ENCODE results near the gene ZNF423.

ZNF423 gene

GRCh38 chr16:49660626-49661025, 195.3 kb downstream of the ZNF423 start:
- DNase-seq = no peak

DNA sequence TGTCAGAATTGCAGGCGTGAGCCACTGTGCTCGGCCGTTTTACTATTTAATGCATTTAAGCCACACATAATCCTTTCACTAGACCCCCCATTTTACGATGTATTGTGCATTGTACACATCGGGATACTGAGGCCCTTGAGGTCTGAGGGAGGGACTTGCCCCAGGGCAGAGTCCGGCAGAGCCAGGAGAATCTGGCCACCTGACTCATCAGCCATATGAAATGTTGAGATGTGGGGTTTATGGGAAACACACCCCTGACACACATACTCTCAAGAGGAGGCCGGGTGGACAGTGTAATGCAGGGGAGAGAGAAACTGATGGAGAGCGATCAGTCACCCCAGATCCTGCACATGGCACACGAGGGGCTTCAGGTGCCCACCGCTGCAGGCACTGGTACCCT, 196.6 kb downstream of the ZNF423 start:
- DNase-seq = no peak

- DNase-seq = peak; percentile 69
These were observed 197.4 kb downstream of the ZNF423 start for GRCh38 chr16:49658531-49658930.

DNA sequence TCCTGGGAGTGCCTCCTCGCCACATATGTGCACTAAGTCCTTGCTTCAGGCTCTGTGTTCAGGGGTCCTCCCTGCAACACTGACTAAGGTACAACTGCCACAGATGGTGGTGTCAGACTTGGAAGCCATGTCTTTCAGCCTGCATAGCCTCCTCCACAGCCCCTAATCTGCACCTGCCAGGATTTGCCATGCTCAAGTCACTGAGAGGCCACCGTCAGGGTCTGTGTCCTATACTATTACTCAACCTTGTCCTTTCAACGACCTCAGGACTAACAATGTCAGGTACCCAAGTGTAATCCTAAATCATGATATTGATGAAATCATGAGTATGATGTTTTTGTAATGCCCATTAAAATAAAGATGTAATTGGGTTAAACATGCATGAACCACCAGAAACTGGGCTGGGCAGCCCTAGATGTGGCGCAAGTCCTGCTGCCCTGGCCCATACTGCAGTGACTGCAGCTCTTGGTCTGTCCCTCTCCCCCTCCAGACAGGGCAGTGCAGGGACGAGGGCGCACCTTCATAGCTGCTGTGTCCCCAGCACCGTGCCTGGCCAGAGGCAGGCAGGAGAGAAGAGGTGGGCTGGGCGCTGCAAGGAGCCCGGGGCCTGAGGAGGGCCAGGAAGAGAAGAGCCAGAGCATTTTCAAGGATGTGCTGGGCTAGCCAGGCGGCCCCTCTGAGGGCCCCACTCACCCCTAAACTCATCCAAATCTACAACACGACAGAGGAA, 198.0 kb downstream of the ZNF423 start:
- DNase-seq = no peak

GRCh38 chr16:49654425-49654824, 201.5 kb downstream of the ZNF423 start:
- DNase-seq = no peak

GRCh38 chr16:49653577-49653976, 202.3 kb downstream of the ZNF423 start:
- no peak for DNase-seq

DNA sequence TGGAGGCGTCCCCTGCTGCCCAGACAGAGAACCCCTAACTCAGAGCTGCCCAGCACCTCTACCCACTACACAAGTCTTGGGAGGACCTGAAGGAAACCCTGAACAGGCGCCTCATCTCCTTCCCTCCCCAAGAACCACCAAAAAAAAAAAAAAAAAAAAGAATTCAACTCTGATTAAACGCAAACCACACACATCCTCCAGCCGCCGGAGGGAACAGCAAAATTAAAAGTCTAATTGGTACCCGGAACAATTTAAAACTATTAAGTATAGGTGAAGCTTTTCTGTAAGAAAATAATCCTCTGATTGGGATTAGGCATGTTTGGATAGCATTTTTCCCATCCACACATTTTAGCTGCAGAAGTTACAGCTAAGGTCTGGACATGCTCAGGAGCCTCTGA, 202.7 kb downstream of the ZNF423 start:
- DNase-seq = no peak

DNA sequence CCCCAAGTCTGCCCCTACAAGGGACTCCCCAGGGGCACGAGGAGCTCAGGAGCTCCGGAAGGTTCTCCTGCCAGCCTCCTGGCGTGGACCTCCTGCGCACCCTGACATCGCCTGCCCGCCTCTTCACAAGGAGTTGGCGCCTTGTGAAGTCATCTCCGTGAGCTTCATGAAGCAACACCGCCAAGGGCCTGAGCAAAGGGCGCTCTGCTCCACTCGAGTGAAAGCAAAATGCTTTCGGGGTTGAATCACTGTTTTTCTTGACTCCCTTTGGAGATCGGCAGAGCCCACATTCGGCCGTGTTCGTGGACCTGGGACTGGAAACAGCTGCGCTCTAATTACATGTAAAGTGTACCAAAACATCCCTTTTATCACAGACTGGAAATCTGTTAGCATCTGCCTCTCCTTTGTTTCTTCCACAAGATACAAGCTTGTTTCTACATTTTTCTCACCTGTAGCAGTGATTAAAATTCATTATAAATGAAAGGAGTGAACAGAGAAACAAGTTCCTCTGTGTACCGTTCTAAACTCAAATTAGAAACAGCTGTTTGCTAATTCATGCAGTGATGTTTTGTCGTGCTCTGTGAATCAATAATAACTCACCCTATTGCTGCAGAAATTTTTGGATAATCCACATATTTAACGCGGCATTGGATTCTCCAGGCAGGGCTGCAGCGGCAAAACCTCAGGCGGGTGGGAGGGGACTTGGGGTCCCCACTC, 203.3 kb downstream of the ZNF423 start:
- no peak for DNase-seq

- DNase-seq = no peak
These were observed 203.9 kb downstream of the ZNF423 start for GRCh38 chr16:49651996-49652395.

- DNase-seq = no peak
These were observed 204.7 kb downstream of the ZNF423 start for GRCh38 chr16:49651226-49651625.

GRCh38 chr16:49650603-49651002, 205.3 kb downstream of the ZNF423 start:
- no peak for DNase-seq

DNA sequence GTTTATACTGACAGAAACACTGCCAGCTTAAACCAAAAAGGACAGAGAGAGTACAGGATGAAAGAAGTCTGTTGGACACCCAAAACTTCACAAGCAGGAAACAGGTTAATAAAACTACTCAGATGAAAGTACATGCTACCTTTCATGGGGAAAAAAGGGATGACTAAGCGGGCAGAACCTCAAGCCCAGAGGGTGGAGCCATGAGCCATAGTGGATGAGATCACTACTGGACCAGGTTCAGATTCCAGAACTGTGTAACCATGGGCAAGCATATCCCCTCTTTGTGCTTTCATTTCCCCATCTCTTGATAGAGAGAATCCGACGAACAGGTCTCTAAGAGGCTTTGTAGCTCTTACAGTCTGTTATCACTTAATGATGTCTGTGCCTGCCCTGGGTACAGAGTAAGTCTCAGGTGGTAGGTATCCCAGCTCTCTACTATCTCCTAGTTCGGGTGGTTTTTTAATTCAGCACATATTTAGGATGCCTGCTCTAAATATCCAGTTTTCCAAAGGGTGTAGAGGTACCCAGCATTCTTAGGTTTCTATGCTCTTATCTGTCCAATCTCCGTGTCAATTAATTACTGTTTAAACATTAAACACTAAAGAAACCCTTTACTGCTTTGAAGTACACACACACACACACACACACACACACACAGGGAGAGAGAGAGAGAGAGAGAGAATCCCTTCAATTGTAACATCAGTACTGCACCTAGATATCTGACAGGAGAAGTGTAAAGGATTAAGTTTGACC, 206.7 kb downstream of the ZNF423 start:
- no peak for DNase-seq

DNA sequence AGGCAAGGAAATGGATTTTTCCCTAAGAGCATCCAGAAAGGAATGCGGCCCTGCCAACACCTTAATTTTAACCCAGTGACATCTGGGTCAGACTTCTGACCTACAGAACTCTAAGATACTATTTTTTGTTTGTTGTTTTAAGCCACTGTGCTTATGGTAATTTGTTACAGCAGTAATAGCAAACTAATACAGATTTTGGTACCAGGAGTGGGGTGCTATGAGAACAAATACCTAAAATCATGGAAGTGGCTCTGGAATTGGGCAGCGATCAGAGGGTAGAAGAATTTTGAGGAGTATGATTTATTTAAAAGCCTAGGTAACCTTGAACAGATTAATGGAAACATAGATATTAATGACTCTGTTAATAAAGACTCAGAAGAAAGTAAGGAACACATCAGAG, 208.2 kb downstream of the ZNF423 start:
- no peak for DNase-seq

DNA sequence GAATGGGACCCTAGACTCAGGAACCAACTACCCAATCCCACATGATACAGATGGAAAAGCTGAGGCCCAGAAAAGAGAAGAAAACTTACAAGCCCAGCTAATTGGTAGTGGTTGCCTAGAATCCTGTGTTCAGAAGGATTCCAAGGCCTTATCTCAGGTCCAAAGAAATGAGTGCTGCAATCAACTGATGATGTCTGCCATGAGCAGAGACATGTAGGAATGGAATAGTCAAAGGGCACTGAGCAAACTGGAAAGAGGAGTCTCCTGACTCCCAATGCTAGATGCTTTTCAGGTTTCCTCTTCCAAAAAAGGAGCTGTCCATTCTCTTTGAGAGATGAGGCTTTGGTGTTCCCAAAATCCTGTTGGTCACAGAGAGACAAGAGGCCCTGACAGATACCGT, 210.6 kb downstream of the ZNF423 start:
- DNase-seq = no peak

DNA sequence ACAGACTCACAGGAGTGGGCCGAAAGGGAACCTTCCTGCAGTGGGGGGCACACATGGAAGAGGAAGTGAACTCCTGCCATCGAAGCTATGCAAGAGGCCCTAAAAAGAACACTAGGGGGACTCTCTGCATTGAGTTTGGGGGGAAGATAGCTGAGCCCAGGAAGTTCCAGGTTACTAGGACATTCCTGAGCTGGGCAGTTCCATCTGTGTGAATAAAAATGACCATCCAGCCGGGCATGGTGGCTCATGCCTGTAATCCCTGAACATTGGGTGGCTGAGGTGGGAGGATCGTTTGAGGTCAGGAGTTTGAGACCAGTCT, 211.8 kb downstream of the ZNF423 start:
- no peak for DNase-seq

DNA sequence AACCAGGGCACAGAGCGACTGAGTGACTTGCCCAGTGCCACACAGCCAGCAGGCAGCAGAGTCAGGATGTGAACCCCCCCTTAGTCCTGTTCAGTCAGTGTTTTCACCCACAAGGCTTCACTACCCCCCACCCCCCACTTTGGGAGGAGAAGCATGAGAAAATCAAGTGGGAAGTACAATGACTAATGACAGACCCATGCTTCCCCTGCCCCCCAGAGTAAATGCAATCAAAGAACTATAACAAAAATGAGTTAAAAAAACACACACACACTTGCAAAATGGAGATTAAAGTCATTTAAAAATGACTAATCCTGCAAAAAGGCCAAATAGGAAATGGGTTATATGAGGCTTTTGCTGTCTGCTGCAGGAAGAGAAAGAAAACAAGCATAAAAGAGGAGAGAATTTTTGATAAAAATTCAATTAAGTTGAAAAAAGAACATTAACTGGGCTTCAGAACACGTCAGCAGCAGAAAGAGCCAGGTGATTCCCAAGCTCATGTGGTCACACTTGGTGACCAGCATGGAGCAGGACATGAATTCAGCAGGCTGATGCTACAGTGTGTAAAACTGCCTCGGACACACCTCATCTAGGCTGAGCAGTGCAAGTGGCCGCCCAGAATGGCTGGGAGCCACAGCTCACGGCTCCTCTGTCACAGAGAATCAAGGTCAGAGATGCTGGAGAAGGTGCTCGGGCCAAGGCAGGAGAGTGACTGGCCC, 212.3 kb downstream of the ZNF423 start:
- no peak for DNase-seq

DNA sequence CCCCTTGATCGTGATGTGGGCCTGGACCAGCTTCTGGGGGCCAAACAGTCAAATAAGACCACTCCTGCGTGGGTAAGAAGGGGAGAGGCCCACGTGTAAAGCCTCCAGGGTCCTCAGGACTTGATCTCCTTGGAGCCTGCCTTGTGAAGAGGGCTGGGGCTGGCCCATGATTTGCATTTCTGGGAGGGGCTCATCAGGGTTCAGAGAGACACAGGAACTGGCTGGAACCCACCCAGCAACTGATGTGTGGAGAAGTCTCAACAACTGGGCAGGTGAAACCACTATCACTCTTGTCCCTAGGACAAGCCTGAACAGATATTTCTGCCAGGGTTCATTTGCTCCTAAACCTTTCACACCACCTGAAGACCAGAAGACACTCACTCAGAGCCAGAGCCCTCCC, 214.7 kb downstream of the ZNF423 start:
- no peak for DNase-seq

DNA sequence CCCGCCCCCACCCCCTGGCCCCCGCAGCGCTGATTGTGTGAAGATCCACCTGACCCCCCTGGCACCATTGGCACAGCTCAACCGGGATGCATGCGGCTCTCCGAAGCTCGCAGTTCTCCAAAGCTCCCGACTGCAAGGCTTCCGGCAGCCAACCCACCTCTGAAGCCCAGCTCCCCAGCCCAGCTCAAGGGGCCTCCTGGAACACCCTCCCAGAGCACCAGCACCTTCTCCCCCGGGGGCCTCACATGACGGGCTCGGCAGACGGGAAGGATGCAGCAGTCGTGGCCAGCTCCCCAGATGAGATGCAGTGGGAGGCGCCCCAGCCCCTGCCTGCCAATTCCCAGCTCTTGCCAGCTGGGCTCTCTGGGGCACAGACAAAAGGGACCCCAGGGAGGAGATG, 215.3 kb downstream of the ZNF423 start:
- DNase-seq = no peak

- DNase-seq = peak; percentile 81
These were observed 216.0 kb downstream of the ZNF423 start for GRCh38 chr16:49639739-49640431.

GRCh38 chr16:49638673-49639610, 217.0 kb downstream of the ZNF423 start:
- DNase-seq = no peak

DNA sequence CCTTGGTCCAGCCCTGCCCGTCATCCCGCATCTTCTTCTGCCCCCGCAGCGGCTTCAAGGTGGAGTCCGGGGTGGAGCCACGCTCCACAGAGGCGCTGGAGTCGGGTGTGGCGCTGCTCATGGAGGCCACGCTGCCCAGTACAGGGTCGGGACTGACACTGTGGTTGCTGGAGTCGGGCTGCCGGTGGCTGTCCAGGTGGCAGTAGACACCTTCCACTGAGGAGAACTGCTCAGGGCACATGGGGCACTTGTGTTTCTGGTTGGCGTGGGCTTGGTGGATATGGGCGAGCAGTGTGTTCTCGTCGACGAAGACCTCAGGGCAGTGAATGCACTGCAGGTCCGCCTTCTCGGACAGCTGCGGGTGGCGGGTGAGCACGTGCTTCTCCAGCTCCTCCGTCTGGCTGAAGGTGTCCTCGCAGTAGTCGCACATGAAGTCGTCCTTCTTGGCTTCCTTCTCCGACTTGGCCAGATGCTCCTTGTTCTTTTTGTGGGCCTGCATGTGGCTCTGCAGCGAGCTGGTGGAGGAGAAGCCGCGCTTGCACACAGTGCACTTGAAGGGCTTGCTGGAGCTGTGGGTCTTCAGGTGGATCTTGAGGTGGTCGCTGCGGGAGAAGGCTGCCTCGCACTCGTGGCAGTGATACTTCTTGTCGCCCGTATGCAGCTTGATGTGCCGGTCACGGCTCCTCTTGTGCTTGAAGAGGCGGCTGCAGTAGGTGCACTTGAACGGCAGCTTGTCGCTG, 217.8 kb downstream of the ZNF423 start:
- no peak for DNase-seq

Data from islet precursor cell (in vitro differentiated cells).